Heart left ventricle (tissue), 16 donors: ENCODE measurements around the gene BMPER. TPM values are rescaled to one million over a fixed set of nuclear protein-coding genes. Genes with fewer than 3 reads are reported as not detected.
A peak's percentile ranks its signal among the peaks of the same experiment; 100 is the strongest.

Source experiments
- ATAC-seq, 4 donors: fragments of 200-7000 bp; cut with Tn5 transposase; one replicate each; pipeline ENCODE4 v1.9.1; 2020 to 2022; ENCODE audit warnings: moderate library complexity in 4 of 4, mild to moderate bottlenecking in 3 of 4, moderate number of reproducible peaks in 1 of 4
- DNase-seq, 5 donors: peaks; one replicate each; pipeline ENCODE4 v3.0.0-alpha.2; 2020
- H3K27ac ChIP-seq, 12 donors: fragments of 200-600 bp; sonication (generic) in 4 of 12; one replicate each; pipeline versions ENCODE4 v1.5.0 to v1.8.0; 2016 to 2022; ENCODE audit warnings: mild to moderate bottlenecking in 2 of 12
- H3K27me3 ChIP-seq, 9 donors: fragments of 200-600 bp; sonication (generic) in 2 of 9; one replicate each; pipeline versions ENCODE4 v1.5.1 to v1.8.0; 2016 to 2022; ENCODE audit warnings: mild to moderate bottlenecking in 3 of 9
- H3K36me3 ChIP-seq, 9 donors: fragments of 200-600 bp; sonication (generic) in 2 of 9; one replicate each; pipeline versions ENCODE4 v1.5.0 to v1.8.0; 2018 to 2022; ENCODE audit warnings: mild to moderate bottlenecking in 2 of 9
- H3K4me1 ChIP-seq, 12 donors: fragments of 200-600 bp; sonication (generic) in 4 of 12; one replicate each; pipeline versions ENCODE4 v1.5.0 to v1.8.0; 2016 to 2022; ENCODE audit warnings: mild to moderate bottlenecking in 3 of 12
- H3K4me3 ChIP-seq, 12 donors: fragments of 200-600 bp; sonication (generic) in 4 of 12; one replicate each; pipeline versions ENCODE4 v1.5.0 to v1.8.0; 2017 to 2022; ENCODE audit warnings: mild to moderate bottlenecking in 9 of 12, moderate library complexity in 4 of 12
- H3K9me3 ChIP-seq, 12 donors: fragments of 200-600 bp; sonication (generic) in 4 of 12; one replicate each; pipeline versions ENCODE4 v1.5.0 to v1.8.0; 2016 to 2022; ENCODE audit warnings: mild to moderate bottlenecking in 1 of 12
- CTCF ChIP-seq, 12 donors: fragments of 200-600 bp; sonication (generic) in 4 of 12; IDR thresholded peaks; one replicate each; pipeline versions ENCODE4 v1.5.0 to v1.8.0; 2018 to 2022; ENCODE audit warnings: antibody characterized with exemption in 12 of 12, mild to moderate bottlenecking in 5 of 12
- POLR2A ChIP-seq, 2 donors: fragments of 450-650 bp; IDR thresholded peaks; one replicate each; pipeline ENCODE4 v1.6.1; 2017; ENCODE audit warnings: antibody characterized with exemption in 2 of 2, mild to moderate bottlenecking in 2 of 2, moderate library complexity in 2 of 2
- WGBS, 4 donors: extraction: QIAGEN DNeasy Blood & Tissue Kit in 2 of 4; methylation state at CpG; one replicate each; pipeline versions ENCODE4 v1.1.5 to v1.1.7; 2013 to 2018; 5-methylcytosine and 5-hydroxymethylcytosine counted together
- intact Hi-C, 10 donors: fragments of 100-400 bp; cut with DNase I; formaldehyde crosslinking; loops; one replicate each; pipeline versions ENCODE4 v1.11.1 to v1.14.2; 2022
- polyA plus RNA-seq, 2 donors: library from polyadenylated mRNA; stranded (reverse); fragments of 200-250 nt; gene quantifications; one replicate each; pipeline ENCODE4 v1.2.3, GENCODE V29; 2013
- total RNA-seq, 9 donors: library from RNA; depleted of rRNA in 2 of 9; stranded (reverse); fragments of >200 nt in 2 of 9; fragmentation: NEBNext Ultra II Directional in 3 of 9; extraction: Animal tissue kit (Norgen Biotek cat#: 25700) in 3 of 9; gene quantifications; one replicate each; pipeline versions ENCODE4 v1.1.0 to v1.2.4, GENCODE V29; 2016 to 2023
- donor health status: ischemic (EF 13 %, LVEDD 7.1; RV severe dilation, severe dysfunction).
- donor health status: healthy with polysubstance abuse.
- donor health status: DM: no; HTN: yes; CAD: no.
- donor health status: DM: no; HTN: no; CAD: no.
- donor health status: ischemic (EF 25% LVEDD 6.9; RV normal size, moderate dysfunction).
- donor health status: ischemic (EF 25% LVEDD 5.7; RV mildly dilated, moderate dysfunction).
- donor health status: healthy.
- donor health status: DM: yes; HTN: yes; CAD: no.
- donor health status: ischemic (EF 35%, LVEDD 5.7; RV mildly dilated, moderate dysfunction).
- donor health status: nonischemic (EF 11% LVEDD 7.7; RV severe dilation, severe dysfunction).
- donor health status: DM: yes; HTN: yes; CAD: no.
- donor health status: PGD.
- donor health status: ischemic (EF 29% LVEDD 5.4; RV normal size, mild dysfunction).
- donor health status: nonischemic (EF 23%, LVEDD 6.1; RV moderate dilation, normal function).

The BMPER gene
- total and polyA plus RNA-seq, 11 donors = 0.05 to 4.2 (median 0.85) TPM

GRCh38 chr7:34077168-34077567, 171.8 kb downstream of the BMPER start:
- H3K36me3 ChIP-seq = no peaks in the 10 kb centered on the region
- 83 to 95% (median 87%) methylated on average over 2 of the region's 2 CpGs for WGBS, 4 donors
- intact Hi-C loops = no loop called here

GRCh38 chr7:34078864-34079263, 173.5 kb downstream of the BMPER start:
- TF ChIP-seq CTCF (IDR thresholded peaks at IDR 0.05) = no peak
- no peak for TF ChIP-seq POLR2A (IDR thresholded peaks at IDR 0.05)
- no peaks in the 10 kb centered on the region for H3K9me3 ChIP-seq
- H3K27ac ChIP-seq = no peak overlapping the region
- no peak overlapping the region for H3K4me3 ChIP-seq
- H3K36me3 ChIP-seq = no peaks in the 10 kb centered on the region
- 90 to 94% (median 91%) methylated on average over 30 of the region's 30 CpGs for WGBS, 4 donors
- DNase-seq (peak in 1 of 5 donors; percentile 56), ATAC-seq (no peak)
- intact Hi-C loops = no loop called here
- no peaks in the 10 kb centered on the region for H3K4me1 ChIP-seq
- no peaks in the 10 kb centered on the region for H3K27me3 ChIP-seq

More at GRCh38 chr7:34077168-34077567, 171.8 kb downstream of the BMPER start:
- no peak for DNase-seq
- Histone ChIP-seq H3K4me3 (no peak overlapping the region), H3K9me3 (no peaks in the 10 kb centered on the region), H3K4me1 (no peaks in the 10 kb centered on the region), H3K27me3 (no peaks in the 10 kb centered on the region), H3K27ac (no peak overlapping the region)
- no peak for ATAC-seq
- no peak for TF ChIP-seq POLR2A (IDR thresholded peaks at IDR 0.05)
- TF ChIP-seq CTCF (IDR thresholded peaks at IDR 0.05) = no peak

GRCh38 chr7:34080513-34080912, 175.2 kb downstream of the BMPER start:
- no peak for ATAC-seq
- intact Hi-C loops = no loop called here
- Histone ChIP-seq H3K36me3 (no peaks in the 10 kb centered on the region), H3K27me3 (no peaks in the 10 kb centered on the region), H3K4me3 (no peak overlapping the region), H3K27ac (no peak overlapping the region), H3K9me3 (no peaks in the 10 kb centered on the region), H3K4me1 (no peaks in the 10 kb centered on the region)
- DNase-seq = no peak
- 93 to 95% (median 95%) methylated on average over 5 of the region's 5 CpGs for whole genome bisulfite sequencing, 4 donors
- no peak for TF ChIP-seq POLR2A (IDR thresholded peaks at IDR 0.05)
- TF ChIP-seq CTCF (IDR thresholded peaks at IDR 0.05) = no peak

GRCh38 chr7:34081935-34082334, 176.6 kb downstream of the BMPER start:
- 86 to 100% (median 93%) methylated on average over 1 of the region's 1 CpG for WGBS, 4 donors
- Histone ChIP-seq H3K27me3 (no peaks in the 10 kb centered on the region), H3K9me3 (no peaks in the 10 kb centered on the region), H3K36me3 (no peaks in the 10 kb centered on the region), H3K27ac (no peak overlapping the region), H3K4me3 (no peak overlapping the region), H3K4me1 (no peaks in the 10 kb centered on the region)
- intact Hi-C loops = no loop called here
- ATAC-seq (no peak), DNase-seq (no peak)
- TF ChIP-seq CTCF (IDR thresholded peaks at IDR 0.05) = no peak
- no peak for TF ChIP-seq POLR2A (IDR thresholded peaks at IDR 0.05)
